ENCODE measurements around the gene IFITM10.

Gene IFITM10

GRCh38 chr11:1758611-1759150 is 8.3 kb upstream of the IFITM10 start:
- Histone ChIP-seq H3K4me1 (ENCODE audit: low read depth, poor library complexity, severe bottlenecking) (no peaks in the 10 kb centered on the region), H3K27me3 (ENCODE audit: insufficient read depth, low read depth) (no peaks in the 10 kb centered on the region), H3K4me3 (IDR thresholded peaks at IDR 0.05; ENCODE audit: insufficient read depth, low read depth, low read length) (no peak overlapping the region), H3K27ac (no peak overlapping the region), H3K36me3 (ENCODE audit: insufficient read depth) (no peaks in the 10 kb centered on the region), H4K20me1 (ENCODE audit: insufficient read depth) (no peaks in the 10 kb centered on the region), H3K9ac (no peak overlapping the region), H3K79me2 (ENCODE audit: insufficient read depth, low read depth) (no peaks in the 10 kb centered on the region), H3K4me2 (no peak overlapping the region), H2AFZ (ENCODE audit: low read depth) (no peak overlapping the region)
- TF ChIP-seq, protein P1, sequence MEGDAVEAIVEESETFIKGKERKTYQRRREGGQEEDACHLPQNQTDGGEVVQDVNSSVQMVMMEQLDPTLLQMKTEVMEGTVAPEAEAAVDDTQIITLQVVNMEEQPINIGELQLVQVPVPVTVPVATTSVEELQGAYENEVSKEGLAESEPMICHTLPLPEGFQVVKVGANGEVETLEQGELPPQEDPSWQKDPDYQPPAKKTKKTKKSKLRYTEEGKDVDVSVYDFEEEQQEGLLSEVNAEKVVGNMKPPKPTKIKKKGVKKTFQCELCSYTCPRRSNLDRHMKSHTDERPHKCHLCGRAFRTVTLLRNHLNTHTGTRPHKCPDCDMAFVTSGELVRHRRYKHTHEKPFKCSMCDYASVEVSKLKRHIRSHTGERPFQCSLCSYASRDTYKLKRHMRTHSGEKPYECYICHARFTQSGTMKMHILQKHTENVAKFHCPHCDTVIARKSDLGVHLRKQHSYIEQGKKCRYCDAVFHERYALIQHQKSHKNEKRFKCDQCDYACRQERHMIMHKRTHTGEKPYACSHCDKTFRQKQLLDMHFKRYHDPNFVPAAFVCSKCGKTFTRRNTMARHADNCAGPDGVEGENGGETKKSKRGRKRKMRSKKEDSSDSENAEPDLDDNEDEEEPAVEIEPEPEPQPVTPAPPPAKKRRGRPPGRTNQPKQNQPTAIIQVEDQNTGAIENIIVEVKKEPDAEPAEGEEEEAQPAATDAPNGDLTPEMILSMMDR (conservative IDR thresholded peaks at IDR 0.05; ENCODE audit: low read depth, low read length), result no peak

DNA sequence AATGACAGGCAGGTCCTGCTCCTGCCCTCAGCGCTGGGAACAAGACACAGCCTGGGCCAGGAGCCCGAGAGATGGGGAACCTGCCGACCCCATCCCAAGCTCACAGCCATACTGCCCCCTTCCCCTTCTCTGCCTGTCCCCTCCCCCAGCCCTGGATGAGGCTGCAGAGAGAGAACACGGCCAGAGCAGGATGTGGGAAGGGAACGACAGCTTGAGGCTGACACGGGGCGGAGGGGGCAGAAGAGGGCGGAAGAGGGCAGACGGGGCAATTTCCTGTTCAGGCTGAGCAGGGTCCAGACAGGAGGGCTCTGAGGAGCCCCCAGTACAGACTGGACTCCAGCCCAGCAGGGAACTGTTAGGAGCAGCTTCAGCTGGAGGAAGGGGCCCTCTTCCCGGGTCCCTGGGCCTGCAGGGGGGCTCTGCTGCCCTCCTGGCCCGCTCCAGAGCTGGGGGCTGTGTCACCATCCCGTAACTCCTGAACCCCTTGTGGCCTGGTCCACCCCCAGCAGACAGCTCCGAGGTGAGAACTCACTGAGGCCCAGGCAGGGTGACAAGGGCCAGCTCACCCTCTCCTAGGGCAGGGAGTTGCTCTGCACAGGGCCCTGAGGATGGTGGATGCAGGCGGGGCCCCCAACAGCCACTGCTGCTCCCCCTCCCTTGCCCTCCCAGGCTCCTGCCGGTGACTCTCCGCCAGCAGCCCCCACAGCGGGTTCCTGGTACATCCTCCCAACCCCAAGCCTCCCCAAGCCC is 7.6 kb upstream of the IFITM10 start:
- H3K27me3 ChIP-seq (ENCODE audit: insufficient read depth, low read depth), result no peaks in the 10 kb centered on the region
- no peak overlapping the region for H3K4me3 ChIP-seq (IDR thresholded peaks at IDR 0.05; ENCODE audit: insufficient read depth, low read depth, low read length)
- H3K36me3 ChIP-seq (ENCODE audit: insufficient read depth), result no peaks in the 10 kb centered on the region
- no peaks in the 10 kb centered on the region for H4K20me1 ChIP-seq (ENCODE audit: insufficient read depth)
- no peaks in the 10 kb centered on the region for H3K4me1 ChIP-seq (ENCODE audit: low read depth, poor library complexity, severe bottlenecking)
- no peak overlapping the region for H3K27ac ChIP-seq
- H3K79me2 ChIP-seq (ENCODE audit: insufficient read depth, low read depth), result no peaks in the 10 kb centered on the region
- no peak overlapping the region for H2AFZ ChIP-seq (ENCODE audit: low read depth)
- H3K4me2 ChIP-seq, result no peak overlapping the region
- TF ChIP-seq, protein P1 (conservative IDR thresholded peaks at IDR 0.05; ENCODE audit: low read depth, low read length), result no peak
- no peak overlapping the region for H3K9ac ChIP-seq

DNA sequence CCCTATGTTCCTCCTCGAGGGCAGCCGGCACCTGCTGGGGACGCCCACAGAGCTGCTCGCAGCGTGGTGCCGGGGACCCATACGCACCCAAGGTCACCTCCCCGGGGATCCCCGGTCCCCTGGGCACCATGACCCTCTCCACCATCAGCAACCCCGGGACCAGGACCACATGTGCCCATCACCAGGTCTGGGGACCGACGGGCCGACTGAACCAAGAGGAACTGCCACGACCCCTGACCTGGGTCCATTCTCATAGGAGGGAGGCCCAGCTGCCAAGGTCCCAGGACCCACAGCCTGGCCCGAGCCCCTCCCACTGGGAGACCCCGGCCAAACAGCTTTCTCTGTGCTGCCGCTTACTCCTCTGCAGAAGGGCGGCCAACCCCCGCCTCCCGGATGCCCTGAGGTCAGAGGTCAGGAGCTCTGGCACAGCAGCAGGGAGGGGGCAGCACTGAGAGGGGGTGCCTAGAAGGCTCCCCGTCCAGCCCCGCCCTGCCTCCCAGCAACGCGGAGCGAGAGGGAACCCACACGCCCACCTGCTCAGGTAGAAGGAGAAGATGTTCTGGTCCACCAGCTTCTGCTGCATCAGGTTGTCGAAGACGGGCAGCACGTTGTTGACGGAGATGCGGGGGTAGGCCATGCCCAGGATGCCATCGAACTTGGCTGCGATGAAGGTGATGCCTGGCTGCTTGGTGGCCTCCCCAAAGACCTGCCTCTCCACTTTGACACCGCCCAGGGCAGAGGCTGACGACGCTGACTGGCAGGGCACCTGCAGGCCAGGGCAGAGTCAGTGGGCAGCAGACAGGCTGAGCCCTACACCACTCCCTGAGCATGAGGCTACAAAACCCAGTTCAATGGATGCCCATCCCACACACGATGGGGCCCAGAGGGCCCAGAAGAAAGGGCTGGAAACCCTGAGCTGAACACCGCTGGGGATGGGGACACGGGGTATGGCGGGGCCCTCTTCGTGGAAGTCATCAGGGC is 6.7 kb upstream of the IFITM10 start:
- Histone ChIP-seq H3K4me1 (ENCODE audit: low read depth, poor library complexity, severe bottlenecking) (no peaks in the 10 kb centered on the region), H2AFZ (ENCODE audit: low read depth) (no peak overlapping the region), H3K27me3 (ENCODE audit: insufficient read depth, low read depth) (no peaks in the 10 kb centered on the region), H3K79me2 (ENCODE audit: insufficient read depth, low read depth) (no peaks in the 10 kb centered on the region), H3K36me3 (ENCODE audit: insufficient read depth) (no peaks in the 10 kb centered on the region), H3K4me2 (no peak overlapping the region), H3K4me3 (IDR thresholded peaks at IDR 0.05; ENCODE audit: insufficient read depth, low read depth, low read length) (no peak overlapping the region), H4K20me1 (ENCODE audit: insufficient read depth) (no peaks in the 10 kb centered on the region), H3K27ac (no peak overlapping the region), H3K9ac (no peak overlapping the region)
- TF ChIP-seq, protein P1 (conservative IDR thresholded peaks at IDR 0.05; ENCODE audit: low read depth, low read length), result no peak

- Histone ChIP-seq H3K27ac (no peak overlapping the region), H3K79me2 (ENCODE audit: insufficient read depth, low read depth) (no peaks in the 10 kb centered on the region), H3K4me1 (ENCODE audit: low read depth, poor library complexity, severe bottlenecking) (no peaks in the 10 kb centered on the region), H4K20me1 (ENCODE audit: insufficient read depth) (no peaks in the 10 kb centered on the region), H3K9ac (no peak overlapping the region), H3K27me3 (ENCODE audit: insufficient read depth, low read depth) (no peaks in the 10 kb centered on the region), H2AFZ (ENCODE audit: low read depth) (no peak overlapping the region), H3K4me3 (IDR thresholded peaks at IDR 0.05; ENCODE audit: insufficient read depth, low read depth, low read length) (no peak overlapping the region), H3K4me2 (no peak overlapping the region), H3K36me3 (ENCODE audit: insufficient read depth) (no peaks in the 10 kb centered on the region)
- TF ChIP-seq, protein P1 (conservative IDR thresholded peaks at IDR 0.05; ENCODE audit: low read depth, low read length), result no peak
Observed at GRCh38 chr11:1755692-1756561, 5.5 kb upstream of the IFITM10 start.
